Neural cell (in vitro differentiated cells): Measurements from ENCODE around the gene CCNY.

Experiments
- EP300 ChIP-seq: fragments of 450-650 bp; conservative IDR thresholded peaks from 2 replicates; pipeline ENCODE4 v1.6.1; 2014; ENCODE audit warnings: antibody characterized with exemption, mild to moderate bottlenecking, moderate library complexity; ENCODE audit not compliant: poor library complexity, severe bottlenecking
- EZH2 ChIP-seq: fragments of 200-600, 300-800 bp; shearing (Covaris generic), sonication (generic); IDR thresholded peaks from 2 replicates; pipeline ENCODE4 v1.6.1; 2014; ENCODE audit warnings: antibody characterized with exemption, low read length, borderline replicate concordance, mild to moderate bottlenecking; ENCODE audit not compliant: insufficient read depth, poor library complexity, severe bottlenecking
- TF ChIP-seq, protein P1 (sequence below): fragments of 450-650 bp; IDR thresholded peaks from 2 replicates; pipeline ENCODE4 v1.5.1; 2014; ENCODE audit warnings: antibody characterized with exemption, mild to moderate bottlenecking, moderate library complexity; ENCODE audit not compliant: poor library complexity, severe bottlenecking

DNA sequence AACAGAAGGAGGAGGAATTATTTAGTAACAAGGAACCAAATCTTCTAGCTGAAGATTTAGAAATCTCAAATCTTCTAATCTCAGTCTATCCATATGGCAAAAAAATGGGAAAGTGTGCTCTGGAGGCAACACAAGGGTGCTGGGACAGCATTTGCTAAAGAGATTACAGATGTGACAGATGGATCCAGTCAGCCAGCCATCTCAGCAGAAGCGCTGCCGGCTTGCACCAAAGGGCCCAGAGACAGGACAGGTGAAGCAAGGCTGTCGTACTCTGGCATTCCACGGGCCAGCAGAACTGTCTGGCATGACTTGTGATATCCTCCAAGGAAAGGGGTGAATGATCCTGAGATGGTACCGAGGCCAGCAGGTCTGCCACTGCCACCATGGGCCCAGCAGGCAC is 223.1 kb downstream of the CCNY start:
- TF ChIP-seq, protein P1, sequence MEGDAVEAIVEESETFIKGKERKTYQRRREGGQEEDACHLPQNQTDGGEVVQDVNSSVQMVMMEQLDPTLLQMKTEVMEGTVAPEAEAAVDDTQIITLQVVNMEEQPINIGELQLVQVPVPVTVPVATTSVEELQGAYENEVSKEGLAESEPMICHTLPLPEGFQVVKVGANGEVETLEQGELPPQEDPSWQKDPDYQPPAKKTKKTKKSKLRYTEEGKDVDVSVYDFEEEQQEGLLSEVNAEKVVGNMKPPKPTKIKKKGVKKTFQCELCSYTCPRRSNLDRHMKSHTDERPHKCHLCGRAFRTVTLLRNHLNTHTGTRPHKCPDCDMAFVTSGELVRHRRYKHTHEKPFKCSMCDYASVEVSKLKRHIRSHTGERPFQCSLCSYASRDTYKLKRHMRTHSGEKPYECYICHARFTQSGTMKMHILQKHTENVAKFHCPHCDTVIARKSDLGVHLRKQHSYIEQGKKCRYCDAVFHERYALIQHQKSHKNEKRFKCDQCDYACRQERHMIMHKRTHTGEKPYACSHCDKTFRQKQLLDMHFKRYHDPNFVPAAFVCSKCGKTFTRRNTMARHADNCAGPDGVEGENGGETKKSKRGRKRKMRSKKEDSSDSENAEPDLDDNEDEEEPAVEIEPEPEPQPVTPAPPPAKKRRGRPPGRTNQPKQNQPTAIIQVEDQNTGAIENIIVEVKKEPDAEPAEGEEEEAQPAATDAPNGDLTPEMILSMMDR: no peak
- no peak for TF ChIP-seq EP300
- no peak for TF ChIP-seq EZH2
